ENCODE measurements around the gene ZNF81. TPM values are rescaled to one million over a fixed set of nuclear protein-coding genes. Genes with fewer than 3 reads are reported as not detected.

The ZNF81 gene
- total RNA-seq, 4 donors from 2014 or later: 4.7 to 7.3 (median 6.4) TPM

GRCh38 chrX:47877327-47877726 lies 40.6 kb downstream of the ZNF81 start:
- no peak for TF ChIP-seq CTCF (IDR thresholded peaks at IDR 0.05; ENCODE audit: low read depth)

GRCh38 chrX:47878198-47878597 lies 41.5 kb downstream of the ZNF81 start:
- no peak for TF ChIP-seq CTCF (IDR thresholded peaks at IDR 0.05; ENCODE audit: low read depth)

- TF ChIP-seq CTCF (IDR thresholded peaks at IDR 0.05; ENCODE audit: low read depth): no peak
Measured at GRCh38 chrX:47879463-47879862, 42.8 kb downstream of the ZNF81 start.

GRCh38 chrX:47880927-47881326 lies 44.2 kb downstream of the ZNF81 start:
- no peak for TF ChIP-seq CTCF (IDR thresholded peaks at IDR 0.05; ENCODE audit: low read depth)

- TF ChIP-seq CTCF (IDR thresholded peaks at IDR 0.05; ENCODE audit: low read depth): no peak
Measured at GRCh38 chrX:47885501-47885900, 48.8 kb downstream of the ZNF81 start.

- TF ChIP-seq CTCF (IDR thresholded peaks at IDR 0.05; ENCODE audit: low read depth): no peak
Measured at GRCh38 chrX:47898024-47898423, 61.3 kb downstream of the ZNF81 start.

GRCh38 chrX:47900833-47901232 lies 64.1 kb downstream of the ZNF81 start:
- no peak for TF ChIP-seq CTCF (IDR thresholded peaks at IDR 0.05; ENCODE audit: low read depth)
